HG03558 (cell line): ENCODE measurements around the gene NPFFR1.
"Not testable (repeated sequence)": the region's sequence is repeated elsewhere in the genome, so short reads cannot be mapped to it uniquely, and the experiment has no call there.

ENCODE experiments used
- ATAC-seq: cut with Tn5 transposase; IDR thresholded peaks from one replicate; pipeline ENCODE4 v1.9.1; 2021; ENCODE audit warnings: moderate number of reproducible peaks; ENCODE audit not compliant: unreplicated experiment; ENCODE audit errors: extremely low read depth

Gene NPFFR1

DNA sequence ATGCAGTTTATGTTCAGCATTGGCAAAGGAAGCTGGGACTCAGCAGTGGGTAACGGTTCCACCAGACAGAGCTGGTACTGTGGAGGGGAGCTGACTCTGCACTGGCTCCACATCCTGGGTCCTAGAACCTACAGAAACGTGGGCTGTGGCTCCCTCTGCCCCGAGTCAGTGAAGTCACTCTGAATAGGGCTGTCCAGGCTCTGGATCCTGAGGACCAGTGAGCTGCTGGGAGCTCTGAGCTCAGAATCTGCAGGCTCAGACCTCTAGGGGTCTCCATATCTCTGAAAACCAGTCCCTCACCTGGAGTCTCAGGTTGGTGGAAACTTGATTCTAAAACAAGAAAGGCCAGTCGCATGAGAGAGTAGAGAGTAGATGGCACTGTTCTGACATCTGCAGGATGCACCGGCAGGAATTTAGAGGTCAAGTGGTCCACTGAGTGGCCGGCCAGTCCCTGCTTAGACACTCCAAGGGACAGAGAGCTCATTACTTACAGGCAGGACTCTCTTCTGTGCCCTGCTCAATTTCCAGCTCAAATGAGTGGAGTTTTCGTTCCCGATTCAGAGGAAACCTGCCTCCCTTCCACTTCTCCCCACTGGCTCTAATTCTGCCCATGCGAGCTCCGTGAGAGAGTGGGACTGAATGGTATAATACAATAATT lies 18.6 kb downstream of the NPFFR1 start:
- ATAC-seq, result no peak

DNA sequence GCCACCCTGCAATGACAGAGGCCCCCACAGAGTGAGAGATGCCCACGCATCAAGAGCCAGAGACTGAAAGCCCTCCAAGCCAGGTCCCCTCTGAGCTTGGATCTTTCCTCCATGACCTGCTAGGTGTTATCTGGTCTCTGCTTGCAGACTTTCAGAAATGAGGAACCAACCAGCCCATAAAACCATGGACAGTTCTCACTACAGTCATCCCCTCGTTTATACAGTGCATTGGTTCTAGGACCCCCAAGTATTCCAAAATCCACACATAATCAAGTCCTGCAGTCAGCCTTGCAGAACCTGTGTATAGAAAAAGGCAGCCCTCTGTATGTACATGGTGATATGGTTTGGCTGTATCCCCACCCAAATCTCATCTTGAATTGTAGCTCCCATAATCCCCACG lies 23.1 kb downstream of the NPFFR1 start:
- no peak for ATAC-seq

DNA sequence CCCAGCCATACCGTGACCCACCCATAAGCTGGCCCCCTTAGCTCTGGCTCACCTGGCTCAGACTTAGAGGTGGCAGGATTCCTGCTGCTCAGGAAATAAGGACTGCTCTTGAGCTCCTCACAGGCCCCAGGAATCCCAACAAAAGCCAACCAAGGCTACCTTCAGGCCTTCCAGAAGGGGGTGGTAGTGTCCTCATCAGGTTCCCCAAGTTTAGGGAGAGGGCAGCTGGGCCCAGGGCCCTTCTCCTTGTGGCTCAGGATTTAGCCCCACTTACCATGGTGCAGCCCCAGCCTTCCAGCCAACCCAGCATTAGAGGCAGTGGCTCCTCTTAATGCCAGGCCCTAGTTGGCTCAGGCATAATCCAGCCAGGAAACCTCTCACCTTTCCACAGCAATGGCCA lies 23.5 kb downstream of the NPFFR1 start:
- no peak for ATAC-seq

DNA sequence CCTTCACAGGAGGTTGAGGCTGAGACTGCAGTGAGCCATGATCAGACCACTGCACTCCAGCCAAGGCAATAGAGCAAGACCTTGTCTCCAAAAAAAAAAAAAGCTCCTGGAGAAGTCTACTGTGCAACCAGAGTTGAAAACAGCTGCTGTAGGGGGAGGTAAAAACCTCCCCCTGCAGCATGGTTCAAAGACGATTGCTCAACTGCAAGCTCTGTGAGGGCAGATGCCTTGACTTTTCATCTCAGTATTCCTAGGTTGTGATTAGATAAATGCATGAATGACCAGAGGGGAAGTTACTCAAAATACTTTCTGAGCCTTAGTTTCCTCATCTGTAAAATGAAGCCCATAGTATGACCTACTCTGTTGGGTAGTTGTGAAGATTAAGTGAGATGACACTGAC lies 25.6 kb downstream of the NPFFR1 start:
- ATAC-seq, result no peak

DNA sequence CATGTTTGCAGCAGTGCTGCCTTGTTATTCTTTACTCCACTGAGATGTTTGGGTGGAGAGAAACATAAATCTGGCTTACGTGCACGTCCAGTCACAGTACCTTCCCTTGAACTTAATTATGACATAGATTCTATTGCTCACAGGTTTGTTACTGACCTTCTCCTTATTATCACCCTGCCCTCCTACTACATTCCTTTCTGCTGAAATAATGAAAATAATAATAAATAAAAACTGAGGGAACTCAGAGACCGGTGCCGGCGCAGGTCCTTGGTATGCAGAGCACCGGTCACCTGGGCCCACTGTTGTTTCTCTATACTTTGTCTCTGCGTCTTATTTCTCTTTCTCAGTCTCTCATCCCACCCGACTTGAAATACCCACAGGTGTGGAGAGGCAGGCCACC lies 26.0 kb downstream of the NPFFR1 start:
- not testable (repeated sequence) for ATAC-seq

DNA sequence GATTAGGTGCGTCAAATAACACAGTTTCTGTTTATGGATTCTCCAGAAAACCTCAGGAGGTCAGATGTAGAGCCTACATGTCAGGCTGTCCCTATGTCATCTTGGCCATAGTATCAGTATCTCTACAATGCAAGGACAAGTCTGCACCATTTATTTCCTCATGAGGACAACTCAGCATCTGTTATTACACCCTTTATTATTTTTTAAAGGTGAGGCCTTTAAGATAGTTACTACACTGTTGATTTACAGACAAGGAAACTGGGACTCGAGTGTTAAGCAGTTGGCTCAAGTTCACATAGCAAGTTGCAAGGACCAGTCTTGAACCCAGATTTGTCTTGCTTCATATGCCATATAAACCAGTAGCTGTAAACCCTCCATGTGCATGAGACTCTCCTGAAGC lies 27.3 kb downstream of the NPFFR1 start:
- no peak for ATAC-seq

DNA sequence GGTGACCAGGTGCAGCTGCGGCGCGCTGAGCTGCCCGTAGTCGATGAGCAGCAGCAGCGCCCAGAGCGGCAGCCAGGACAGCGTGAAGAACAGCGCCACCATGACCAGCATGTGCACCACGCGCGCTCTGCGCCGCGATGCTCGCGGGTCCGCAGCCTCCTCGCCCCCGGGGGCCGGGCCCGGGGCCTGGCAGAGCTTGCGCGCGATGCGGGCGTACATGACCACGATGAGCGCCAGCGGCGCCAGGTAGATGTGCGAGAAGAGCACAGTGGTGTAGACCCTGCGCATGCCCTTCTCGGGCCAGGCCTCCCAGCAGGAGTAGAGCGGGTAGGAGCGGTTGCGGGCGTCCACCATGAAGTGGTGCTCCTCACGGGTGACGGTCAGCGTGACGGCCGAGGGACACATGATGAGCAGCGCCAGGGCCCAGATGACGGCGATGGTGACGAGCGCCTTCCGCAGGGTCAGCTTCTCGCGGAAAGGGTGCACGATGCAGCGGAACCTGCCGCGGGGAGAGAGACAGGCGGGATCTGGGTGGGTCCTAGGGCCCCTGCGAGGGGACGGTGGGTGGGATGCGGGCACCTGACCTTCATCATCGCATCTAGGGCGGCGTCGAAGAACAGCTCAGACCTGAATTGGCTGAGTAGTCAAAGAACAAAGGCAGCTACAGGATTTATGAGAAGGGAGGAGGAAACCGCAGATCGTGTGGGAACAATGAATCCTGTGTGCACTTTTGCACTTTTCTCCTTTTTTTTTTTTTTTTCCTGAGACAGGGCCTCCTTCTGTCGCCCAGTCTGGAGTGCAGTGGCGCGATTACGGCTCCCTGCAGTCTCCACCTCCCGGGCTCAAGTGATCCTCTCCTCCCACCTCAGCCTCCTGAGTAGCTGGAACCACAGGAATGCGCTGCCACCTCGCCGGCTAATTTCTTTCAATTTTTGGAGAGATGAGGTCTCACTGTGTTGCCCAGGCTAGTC lies 28.2 kb downstream of the NPFFR1 start:
- no peak for ATAC-seq

DNA sequence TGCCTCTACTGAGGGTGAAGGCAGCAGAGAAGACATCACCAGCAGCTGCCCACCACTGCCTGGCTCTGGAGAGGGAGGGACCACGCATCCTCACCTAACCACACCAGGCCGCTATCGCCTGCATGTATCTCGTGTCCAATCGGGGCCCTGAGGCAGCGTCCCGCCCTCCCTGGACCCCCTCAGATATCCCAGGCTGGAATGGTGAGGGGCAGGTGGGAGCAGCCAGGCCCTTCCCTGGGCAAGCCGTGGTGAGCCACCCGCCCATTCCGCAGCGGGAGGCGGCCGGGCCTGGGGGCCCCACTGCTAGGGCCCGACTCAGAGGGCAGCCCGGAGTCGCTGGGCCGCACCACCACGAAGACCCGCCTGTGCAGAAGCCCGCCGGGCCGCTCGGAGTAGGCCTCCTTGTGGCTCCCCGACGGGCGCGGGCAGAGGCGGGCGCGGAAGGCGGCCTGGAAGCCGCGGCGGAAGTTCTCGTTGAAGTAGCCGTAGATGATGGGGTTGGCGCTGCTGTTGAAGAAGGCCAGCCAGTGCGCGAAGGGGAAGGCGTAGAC lies 29.0 kb downstream of the NPFFR1 start:
- ATAC-seq, result no peak

DNA sequence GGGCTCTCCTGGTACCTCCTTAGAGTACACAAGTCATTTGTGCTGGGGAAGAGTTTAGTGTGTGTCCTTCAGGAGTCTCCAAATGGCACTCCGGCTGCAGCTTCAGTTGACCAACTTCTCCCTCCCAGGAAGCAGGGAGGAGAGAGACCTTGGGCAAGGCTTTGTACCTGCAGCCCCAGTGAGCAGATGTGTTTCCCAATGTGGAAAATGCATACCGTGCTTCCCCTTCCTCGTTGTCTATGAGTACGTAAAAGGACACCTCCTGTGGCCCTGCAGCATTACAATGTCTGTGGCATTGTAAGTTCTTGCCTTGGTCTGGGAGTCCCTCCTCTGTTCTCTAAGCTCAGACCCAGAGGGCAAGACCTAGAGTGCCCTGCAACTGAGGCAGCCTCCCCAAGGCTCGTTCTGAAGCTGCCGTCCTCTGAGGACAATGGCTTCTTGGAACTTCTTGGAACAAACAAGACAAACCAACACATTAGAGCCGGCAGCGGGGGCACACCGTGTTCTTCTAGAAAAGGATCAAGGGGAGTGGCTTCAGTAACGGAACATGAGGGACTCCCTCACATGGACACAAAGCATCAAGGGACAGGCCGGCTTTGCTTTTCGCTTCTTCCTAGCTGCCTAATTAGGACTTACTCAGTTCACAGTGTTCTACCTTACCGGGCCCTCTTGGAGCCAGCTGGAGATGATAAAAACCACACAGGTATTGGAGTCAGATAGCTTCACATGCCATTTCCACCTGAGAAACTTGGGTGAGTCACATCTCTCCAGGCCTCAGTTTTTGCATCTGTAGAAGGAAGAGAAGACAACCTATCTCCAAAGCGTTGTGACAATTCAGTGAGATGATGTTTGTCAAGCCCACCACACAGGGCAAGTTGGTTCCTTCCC lies 29.7 kb downstream of the NPFFR1 start:
- ATAC-seq, result no peak

DNA sequence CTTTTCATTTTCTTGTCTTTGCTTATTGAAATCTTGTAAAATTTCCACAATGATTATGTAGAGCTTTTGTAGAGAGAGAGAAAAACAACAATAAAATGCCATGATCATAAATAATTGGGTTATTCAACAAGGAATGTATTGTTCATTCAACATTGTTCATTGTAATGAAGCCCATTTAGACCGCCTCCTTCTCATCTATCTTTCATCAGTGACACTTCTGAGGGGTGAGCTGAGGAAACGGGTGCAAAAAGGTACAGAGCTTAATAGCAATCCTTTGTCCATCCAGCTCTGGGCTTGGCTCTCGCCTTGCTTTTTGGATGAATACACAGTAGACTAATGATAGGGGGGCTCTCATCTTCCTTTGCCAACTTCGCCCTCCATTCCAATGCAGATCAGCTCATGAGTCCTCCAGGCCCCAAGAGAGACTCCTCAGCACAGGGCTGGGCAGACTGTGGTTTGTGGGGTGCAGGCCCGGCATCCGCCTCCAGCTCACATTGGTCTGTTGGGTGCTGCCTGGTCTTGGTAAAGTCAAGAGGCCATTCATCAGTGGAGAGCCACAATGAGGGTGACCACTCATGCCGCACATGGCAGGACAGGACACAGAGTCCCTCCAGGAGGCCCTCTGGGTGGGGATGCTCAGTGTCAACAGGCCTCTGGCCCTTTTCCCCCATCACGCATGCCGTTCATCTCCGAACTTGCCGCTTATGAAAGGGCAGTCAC lies 32.7 kb downstream of the NPFFR1 start:
- ATAC-seq, result no peak

DNA sequence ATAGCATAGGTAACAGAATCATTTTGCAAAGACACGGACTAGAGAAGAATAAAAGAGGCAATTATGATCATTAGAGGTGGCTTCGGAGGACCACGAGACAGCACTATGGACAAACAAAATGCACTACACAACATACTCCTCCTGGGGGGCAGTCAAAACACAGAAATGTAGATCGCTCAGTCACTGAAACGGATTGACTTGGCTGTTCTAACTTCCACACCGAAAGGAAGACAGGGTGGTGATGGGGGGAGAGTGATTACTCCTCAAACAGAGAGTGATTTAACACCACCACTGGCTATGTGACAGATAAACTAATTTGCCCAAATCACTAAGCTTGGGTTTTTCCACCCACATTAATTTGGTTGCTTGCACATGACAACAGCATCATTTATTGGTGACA lies 36.4 kb downstream of the NPFFR1 start:
- no peak for ATAC-seq

DNA sequence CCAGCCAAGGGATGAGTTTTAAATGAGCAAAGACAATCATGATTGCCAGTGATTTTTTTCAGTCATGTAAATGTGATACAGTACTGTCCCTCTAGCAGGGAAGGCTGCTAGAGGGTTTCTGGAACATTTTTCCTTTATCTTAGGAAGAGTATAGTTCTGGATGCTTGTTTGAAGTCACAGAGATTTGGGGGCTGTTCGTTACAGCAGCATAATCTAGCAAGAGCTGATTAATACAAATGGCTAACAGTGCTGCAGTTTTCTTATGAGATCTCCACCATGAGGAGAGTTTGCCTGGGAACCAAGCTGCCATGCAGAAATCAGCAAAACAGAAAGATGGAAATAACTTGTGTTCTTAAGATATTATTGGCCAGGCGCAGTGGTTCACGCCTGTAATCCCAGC lies 42.7 kb downstream of the NPFFR1 start:
- ATAC-seq, result no peak

DNA sequence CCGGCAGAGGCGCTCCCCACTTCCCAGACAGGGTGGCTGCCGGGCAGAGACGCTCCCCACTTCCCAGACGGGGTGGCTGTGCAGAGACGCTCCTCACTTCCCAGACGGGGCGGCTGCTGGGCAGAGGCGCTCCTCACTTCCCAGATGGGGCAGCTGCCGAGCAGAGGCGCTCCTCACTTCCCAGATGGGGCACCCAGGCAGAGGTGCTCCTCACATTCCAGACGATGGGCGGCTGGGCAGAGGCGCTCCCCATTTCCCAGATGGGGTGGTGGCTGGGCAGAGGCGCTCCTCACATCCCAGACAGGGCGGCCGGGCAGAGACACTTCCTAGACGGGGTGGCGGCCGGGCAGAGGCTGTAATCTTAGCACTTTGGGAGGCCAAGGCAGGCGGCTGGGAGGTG lies 43.8 kb downstream of the NPFFR1 start:
- ATAC-seq, result not testable (repeated sequence)

DNA sequence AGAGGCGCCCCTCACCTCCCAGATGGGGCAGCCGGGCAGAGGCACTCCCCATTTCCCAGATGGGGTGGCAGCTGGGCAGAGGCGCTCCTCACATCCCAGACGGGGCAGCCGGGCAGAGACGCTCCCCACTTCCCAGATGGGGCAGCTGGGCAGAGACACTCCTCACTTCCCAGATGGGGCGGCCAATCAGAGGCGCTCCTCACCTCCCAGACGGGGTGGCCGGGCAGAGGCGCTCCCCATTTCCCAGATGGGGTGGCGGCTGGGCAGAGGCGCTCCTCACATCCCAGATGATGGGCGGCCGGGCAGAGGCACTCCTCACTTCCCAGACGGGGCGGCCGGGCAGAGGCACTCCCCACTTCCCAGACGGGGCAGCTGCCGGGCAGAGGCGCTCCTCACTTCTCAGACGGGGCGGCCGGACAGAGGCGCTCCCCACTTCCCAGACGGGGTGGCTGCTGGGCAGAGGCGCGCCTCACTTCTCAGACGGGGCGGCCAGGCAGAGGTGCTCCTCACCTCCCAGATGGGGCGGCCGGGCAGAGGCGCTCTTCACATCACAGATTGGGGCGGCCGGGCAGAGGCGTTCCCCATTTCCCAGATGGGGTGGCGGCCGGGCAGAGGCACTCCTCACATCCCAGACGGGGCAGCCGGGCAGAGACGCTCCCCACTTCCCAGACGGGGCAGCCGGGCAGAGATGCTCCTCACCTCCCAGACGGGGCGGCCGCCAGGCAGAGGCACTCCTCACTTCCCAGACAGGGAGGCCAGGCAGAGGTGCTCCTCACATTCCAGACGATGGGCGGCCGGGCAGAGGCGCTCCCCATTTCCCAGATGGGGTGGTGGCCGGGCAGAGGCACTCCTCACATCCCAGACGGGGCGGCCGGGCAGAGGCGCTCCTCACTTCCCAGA lies 44.5 kb downstream of the NPFFR1 start:
- ATAC-seq, result not testable (repeated sequence)

DNA sequence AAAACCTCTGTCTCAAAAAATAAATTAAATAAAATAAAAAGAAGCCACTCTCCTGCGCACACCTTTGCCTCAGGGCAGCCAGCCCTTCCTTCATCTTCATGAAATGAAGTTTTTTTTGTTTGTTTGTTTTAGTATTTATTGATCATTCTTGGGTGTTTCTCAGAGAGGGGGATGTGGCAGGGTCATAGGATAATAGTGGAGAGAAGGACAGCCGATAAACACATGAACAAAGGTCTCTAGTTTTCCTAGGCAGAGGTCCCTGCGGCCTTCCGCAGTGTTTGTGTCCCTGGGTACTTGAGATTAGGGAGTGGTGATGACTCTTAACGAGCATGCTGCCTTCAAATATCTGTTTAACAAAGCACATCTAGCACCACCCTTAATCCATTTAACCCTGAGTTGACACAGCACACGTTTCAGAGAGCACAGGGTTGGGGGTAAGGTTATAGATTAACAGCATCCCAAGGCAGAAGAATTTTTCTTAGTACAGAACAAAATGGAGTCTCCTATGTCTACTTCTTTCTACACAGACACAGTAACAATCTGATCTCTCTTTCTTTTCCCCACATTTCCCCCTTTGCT lies 45.8 kb downstream of the NPFFR1 start:
- not testable (repeated sequence) for ATAC-seq

DNA sequence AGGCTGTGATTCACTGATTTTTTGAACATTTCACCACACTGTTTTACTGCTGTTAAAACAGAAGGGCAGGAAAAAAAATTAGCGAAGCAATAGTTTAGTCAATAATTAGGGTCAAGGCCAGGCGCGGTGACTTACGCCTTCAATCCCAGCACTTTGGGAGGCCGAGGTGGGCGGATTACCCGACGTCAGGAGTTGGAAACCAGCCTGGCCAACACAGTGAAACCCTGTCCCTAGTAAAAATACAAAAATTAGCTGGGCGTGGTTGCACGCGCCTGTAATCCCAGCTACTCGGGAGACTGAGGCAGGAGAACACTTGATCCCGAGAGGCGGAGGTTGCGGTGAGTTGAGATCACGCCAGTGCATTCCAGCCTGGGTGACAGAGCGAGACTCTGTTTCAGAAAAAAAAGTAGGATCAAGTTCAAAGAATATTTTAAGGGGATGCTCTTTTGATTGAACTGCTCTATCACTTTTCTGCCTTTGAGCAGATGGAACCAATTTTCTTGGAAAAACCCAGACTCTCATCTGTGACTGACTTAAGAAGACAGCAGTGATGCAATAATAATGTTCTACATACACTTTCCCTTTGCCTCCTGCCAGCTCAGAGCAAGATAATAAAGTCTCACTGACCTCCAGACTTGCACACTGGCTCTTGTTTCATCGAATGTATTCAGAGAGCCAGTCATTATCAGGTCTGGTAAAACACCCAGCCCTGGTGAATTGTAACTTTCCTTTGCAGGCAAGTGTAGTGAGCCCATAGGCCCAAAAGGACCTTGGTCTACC lies 48.9 kb downstream of the NPFFR1 start:
- no peak for ATAC-seq

DNA sequence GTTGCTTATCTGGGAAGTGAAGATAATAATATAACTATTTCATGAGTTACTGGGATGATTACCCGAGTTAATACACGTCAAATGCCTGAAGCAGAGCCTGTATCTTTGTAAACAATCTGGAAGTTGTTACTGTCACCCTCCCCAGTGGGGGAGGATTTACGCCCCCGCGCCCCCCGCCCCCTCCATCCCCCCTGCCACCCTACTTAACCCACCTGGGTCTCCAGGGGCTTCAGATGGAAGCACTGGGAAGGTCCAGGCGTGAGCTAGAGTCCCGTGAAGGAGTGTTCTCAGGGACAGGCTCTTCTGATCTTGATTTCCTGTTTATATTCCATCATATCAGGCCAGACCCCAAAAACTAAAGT lies 49.9 kb downstream of the NPFFR1 start:
- no peak for ATAC-seq
